HCEC 1CT (cell line): ENCODE data around the gene SF3B4.

Source experiments
- DNase-seq: peaks from one replicate; pipeline ENCODE4 v3.0.0-alpha.2; 2017

The SF3B4 gene

GRCh38 chr1:149932474-149932873, 4.9 kb upstream of the SF3B4 start:
- DNase-seq, result no peak

DNA sequence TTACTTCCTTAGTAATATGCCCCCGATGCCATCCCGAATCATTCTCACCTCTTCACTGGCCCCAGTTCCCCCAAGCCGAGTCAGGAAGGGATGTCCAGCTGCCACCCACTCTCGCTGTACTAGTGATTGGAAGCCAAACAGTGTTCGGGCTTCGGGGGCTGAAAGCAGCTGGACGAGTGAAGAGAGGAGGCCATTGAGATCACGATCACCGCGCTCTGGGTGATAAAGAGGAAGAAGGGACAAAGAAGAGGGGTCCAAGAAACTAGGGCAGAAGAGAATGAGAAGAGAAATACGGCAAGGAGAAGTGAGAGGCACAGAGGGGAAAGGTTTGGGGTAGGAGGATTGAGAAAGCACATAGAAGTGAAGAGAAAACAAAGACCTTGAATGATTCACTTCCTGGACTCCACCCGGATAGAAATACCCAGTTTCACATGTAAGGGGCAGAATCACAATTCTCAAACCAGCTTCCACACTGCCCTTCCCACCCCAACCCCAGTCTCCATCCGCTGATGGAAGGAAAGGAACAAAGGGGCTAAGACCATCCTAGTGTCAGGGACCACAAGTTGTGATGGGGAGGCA, 3.7 kb upstream of the SF3B4 start:
- peak; percentile 21 for DNase-seq

- DNase-seq, result no peak
These were observed 2.3 kb upstream of the SF3B4 start for GRCh38 chr1:149929856-149930255.

DNA sequence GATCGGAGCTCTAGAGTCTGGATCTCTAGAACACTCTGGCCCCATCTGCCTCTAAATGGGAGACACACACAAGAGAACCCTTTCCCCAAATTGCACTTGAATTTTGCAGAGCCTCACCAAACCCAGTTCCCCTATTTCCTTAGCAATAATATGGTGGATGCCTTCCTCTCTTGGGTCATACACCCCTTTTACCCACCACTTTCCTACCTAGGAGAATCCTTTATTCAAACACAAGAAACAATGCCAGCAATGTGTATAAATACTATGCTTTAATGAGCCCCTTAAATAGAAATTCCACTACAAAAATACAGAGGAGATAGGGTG, 760 bp upstream of the SF3B4 start:
- DNase-seq, result no peak

- no peak for DNase-seq
These were observed 494 bp downstream of the SF3B4 start for GRCh38 chr1:149927056-149927562.

DNA sequence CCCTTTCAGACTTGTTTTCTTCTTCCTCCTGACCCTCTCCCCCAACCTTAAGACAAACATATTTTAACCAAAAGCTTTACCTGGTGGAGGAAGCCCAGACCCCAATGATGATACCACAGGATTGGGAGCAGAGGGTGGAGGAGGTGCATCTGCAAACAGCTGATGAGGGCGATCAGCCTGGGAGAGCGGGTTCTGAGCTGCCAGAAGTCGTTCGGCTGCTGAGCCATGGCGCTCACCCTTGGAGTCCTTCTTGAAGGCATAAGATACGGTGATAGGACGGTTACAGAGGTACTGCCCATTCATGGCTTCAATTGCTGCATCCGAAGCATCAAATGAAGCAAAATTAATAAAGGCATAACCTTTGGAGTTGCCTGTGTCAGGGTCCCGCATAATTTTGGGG, 1.3 kb downstream of the SF3B4 start:
- no peak for DNase-seq

GRCh38 chr1:149925751-149926150, 1.9 kb downstream of the SF3B4 start:
- no peak for DNase-seq

DNA sequence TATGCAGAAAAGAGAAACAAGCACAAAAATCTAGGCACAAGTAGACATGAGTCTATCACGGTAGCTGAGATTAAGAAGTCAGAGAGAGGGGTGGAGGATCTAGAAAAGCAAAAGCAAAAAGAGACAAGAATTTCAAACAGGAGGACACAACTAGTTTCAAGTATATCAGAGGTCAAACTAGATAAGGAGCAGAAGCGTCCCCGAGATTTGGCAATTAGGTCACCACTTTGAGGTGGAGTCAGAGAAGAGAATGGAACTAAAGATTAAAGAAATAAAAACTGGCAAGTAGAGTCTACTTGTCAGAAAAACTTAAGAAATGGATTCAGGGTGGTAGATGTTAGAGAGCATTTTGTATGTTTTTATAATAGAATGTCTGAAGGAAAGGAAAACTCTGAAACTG, 2.3 kb downstream of the SF3B4 start:
- no peak for DNase-seq

DNA sequence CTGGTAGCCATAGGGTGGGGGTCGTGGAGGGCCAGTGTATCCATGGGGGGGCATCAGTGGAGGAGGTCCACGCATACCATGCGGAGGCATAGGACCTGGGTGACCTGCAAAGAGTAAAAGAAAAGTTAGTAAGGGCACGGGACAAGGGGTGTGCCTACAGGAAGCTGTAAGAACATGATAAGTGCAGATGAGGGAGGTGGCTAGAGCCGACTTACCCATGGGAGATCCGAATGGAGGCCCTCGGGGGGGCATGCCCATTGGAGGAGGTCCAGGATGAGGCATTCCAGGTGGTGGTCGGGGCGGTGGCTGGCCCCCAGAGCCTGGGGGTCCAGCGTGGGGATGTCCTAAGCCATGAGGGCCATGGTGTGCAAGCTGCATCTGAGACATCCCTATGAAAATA, 4.0 kb downstream of the SF3B4 start:
- DNase-seq, result no peak

GRCh38 chr1:149917571-149918144, 9.9 kb downstream of the SF3B4 start, which contains the start of gene SV2A:
Gene SV2A (minus strand): TSS chr1:149917844. CDS start chr1:149913840, 4,004 bp downstream.
- peak; percentile 48 for DNase-seq

- no peak for DNase-seq
These were observed 10.7 kb downstream of the SF3B4 start for GRCh38 chr1:149916898-149917252.

GRCh38 chr1:149916193-149916897, 11.3 kb downstream of the SF3B4 start:
- DNase-seq, result no peak

DNA sequence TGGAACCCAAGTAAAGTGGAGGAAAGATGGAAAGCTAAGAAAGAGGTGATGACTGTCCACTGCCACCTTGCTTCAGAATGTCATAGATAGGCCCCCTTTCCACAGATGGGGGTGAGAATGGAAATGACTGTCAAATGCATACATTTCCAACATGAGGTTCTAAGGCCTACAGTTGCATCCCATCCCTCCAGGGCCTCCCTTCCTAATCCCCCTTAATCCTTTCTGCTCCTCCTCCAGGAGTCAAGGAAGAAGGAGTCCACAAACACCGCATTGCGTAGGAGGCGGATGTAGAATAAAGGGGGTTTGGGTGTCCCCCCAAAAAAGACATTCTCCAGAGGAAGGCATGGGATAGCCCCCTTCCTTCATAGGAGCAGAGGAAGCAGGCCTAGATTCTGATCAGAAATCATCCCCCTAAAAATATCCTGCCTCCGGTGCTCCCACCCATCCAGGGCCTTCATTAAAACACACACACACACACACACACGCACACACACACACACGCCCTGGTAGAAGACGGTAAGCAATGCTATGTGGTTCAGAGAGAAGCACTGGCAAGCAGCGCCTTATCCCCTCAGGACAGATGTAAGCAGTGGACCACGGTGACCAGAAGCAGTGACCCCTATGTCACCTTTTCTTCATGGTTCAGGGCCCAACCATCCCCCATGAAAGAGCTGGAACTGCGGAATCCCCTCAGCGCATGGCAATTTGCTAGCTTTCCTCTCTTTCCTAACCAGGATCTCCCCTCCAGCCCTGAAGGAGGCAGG, 12.0 kb downstream of the SF3B4 start:
- DNase-seq, result no peak

GRCh38 chr1:149914545-149914944, 13.1 kb downstream of the SF3B4 start:
- no peak for DNase-seq

DNA sequence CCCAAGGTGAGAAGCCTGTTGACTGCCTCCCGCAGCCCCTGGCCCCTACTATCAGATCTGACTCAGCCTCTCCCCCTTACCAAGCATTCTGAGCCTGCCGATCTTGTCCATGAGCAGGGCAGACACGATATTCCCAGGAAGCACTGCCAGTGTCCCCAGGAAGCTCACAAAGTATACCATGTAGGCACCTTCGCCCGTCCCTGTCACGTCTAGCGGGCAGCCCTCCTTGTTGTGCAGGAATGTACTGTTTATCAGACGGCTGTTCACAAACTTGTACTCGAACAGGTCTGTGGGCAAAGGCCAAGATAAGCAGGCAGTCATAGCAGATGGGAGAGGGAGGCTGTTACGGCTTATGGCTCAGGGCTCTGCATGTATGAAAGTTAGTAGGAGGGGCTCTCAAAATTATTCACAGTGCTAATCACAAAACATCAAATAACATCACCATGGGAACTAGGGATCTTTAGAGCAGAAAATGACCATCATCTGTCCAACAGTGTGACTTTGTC, 21.0 kb downstream of the SF3B4 start:
- DNase-seq, result no peak

GRCh38 chr1:149903836-149904491, 23.6 kb downstream of the SF3B4 start:
- DNase-seq, result no peak

GRCh38 chr1:149899460-149900284, 27.9 kb downstream of the SF3B4 start, which contains the start of gene BOLA1:
Gene BOLA1 (plus strand): TSS chr1:149899568. CDS start chr1:149900060, 492 bp downstream.
- peak; percentile 91 for DNase-seq

DNA sequence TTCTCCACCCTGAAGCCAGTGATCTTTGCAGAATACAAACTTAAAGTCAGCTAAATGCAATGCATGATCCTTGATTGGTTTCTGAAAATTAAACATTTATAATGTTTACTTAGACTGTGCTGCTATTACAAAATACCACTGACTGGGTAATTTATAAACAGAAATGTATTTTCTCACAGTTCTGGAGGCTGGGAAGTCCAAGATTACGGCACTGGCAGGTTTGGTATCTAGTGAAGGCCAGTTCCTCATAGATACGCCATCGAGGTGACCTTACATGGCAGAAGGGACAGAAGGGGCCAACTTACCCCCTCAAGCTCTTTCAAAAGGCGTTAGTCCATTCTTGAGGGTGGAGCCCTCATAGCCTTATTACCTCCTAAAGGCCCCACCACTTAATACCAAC, 31.0 kb downstream of the SF3B4 start:
- DNase-seq, result no peak

DNA sequence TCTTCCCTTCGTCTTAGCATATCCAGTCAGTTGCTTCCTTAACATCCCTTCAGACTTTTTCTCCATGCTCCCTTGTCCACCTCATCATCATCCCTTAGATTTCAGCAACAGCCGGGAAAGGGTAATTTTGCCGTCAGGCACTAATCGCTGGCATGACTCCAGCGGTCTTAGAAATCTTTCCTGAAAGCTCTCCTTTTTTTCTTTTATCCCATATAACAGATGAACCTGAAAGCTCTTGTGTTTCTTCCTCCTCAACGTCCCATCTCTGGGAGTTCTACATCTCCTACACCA, 38.7 kb downstream of the SF3B4 start:
- peak; percentile 40 for DNase-seq

- peak; percentile 90 for DNase-seq
These were observed 39.2 kb downstream of the SF3B4 start for GRCh38 chr1:149888247-149888998.
